Medulla oblongata (tissue), 1 donor: ENCODE results near the gene METTL13.
"Not testable (repeated sequence)": the region's sequence is repeated elsewhere in the genome, so short reads cannot be mapped to it uniquely, and the experiment has no call there.

Source experiments
- DNase-seq: peaks from one replicate; pipeline ENCODE4 v3.0.0-alpha.2; 2015; ENCODE audit errors: extremely low spot score

The METTL13 gene

GRCh38 chr1:171763764-171764163, 17.7 kb upstream of the METTL13 start:
- no peak for DNase-seq

- DNase-seq: no peak
Measured at GRCh38 chr1:171769171-171769570, 12.3 kb upstream of the METTL13 start.

- no peak for DNase-seq
Measured at GRCh38 chr1:171769754-171770153, 11.7 kb upstream of the METTL13 start.

- DNase-seq: no peak
Measured at GRCh38 chr1:171772312-171772711, 9.1 kb upstream of the METTL13 start.

GRCh38 chr1:171780583-171781175, 781 bp upstream of the METTL13 start:
- no peak for DNase-seq

DNA sequence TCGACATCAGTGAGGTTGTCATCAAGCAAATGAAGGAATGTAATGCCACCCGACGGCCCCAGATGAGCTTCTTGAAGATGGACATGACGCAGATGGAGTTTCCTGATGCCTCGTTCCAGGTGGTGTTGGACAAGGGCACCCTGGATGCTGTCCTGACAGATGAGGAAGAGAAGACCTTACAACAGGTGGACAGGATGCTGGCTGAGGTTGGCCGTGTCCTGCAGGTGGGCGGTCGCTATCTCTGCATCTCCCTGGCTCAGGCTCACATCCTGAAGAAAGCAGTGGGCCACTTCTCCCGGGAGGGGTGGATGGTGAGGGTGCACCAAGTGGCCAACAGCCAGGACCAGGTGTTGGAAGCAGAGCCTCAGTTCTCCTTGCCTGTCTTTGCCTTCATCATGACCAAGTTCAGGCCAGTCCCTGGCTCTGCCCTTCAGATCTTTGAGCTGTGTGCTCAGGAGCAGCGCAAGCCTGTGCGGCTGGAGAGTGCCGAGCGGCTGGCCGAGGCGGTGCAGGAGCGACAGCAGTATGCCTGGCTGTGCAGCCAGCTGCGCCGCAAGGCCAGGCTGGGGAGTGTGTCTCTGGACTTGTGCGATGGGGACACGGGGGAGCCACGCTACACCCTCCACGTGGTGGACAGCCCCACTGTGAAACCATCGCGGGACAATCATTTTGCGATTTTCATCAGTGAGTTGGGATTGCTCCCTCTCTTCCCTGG, 2.5 kb downstream of the METTL13 start:
- DNase-seq: no peak

DNA sequence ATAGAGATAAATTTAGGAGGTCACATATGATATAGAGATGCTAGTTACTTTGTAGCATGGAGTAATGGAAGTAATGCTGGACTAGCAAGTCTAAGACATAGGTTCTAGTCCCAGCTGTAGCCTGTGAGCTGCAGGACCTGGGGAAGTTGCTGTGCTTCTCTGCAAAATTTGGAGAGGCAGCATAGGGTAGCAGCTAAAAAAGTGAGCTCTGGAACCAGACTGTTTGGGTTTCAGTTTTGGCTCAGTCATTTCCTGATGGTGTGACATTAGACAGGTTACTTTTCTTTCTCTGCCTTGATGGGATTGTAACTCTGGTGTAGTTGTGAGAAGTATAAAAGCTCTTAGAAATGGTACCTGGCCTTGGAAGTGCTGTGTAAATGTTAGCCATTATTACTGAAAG, 3.3 kb downstream of the METTL13 start:
- no peak for DNase-seq

DNA sequence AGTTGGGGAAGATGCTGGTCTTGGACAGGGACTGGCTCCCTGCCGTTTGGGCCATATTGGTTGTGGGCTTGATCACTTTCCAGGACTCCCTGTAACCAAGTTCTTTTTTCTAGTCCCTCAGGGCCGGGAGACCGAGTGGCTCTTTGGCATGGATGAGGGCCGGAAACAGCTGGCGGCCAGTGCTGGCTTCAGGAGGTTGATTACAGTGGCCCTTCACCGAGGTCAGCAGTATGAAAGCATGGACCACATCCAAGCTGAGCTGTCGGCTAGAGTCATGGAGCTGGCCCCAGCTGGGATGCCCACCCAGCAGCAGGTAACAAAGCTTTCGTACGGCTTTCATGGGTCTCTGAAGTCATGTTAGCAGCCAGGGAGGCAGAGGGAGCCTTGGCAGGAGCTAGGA, 4.3 kb downstream of the METTL13 start:
- DNase-seq: no peak

- no peak for DNase-seq
Measured at GRCh38 chr1:171786534-171786933, 5.1 kb downstream of the METTL13 start.

DNA sequence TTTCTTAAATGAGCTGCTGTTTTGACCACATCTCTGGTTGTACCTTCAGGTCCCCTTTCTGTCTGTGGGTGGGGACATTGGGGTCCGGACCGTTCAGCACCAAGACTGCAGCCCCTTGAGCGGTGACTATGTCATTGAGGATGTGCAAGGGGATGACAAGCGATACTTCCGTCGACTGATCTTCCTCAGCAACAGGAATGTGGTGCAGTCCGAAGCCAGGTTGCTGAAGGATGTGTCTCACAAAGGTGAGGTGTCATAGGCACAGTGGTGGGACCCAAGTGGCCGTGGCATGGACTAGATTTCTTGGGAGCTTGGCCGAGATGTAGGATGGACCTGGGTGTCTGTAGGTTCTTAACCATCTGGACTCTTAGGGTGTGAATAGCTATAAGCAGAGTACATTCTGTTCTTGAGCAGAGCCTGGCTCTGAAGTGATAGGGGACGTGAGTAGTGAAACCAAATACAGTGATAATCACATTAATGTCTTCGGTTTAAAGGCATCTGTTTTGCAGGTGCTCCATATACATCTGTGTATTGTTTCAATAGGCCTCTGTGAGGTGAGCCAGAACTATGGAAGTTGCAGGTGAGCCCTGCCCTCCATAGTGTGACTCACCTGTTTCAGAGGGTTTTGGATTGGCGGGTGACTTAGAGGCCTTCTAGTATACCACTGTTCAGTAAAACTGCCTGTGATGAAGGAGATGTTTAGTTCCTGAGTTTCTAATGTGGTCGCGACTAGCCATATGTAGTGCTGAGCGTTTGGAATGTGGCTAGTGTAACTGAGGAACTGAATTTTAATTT, 6.4 kb downstream of the METTL13 start:
- DNase-seq: no peak

DNA sequence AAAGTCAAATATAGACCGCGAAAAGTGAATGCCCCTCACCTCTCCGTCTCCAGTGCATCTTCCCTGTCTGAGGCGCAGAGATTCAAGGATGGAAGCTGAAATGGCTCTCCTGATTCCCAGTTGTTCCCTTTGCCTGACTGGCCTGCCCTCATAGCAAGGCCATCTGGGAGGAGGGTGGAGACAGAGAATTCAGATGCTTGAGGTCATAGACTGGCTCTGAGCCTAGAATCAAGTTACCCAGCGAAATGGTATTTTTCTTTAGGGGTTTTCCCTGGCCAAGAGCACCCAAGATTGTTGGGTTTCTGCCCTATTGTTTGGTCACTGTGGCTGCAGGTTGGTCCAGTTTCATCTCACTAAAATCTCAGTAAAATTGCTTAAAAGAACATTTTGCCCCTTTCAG, 7.2 kb downstream of the METTL13 start:
- DNase-seq: no peak

GRCh38 chr1:171790318-171790717, 8.9 kb downstream of the METTL13 start:
- DNase-seq: no peak

DNA sequence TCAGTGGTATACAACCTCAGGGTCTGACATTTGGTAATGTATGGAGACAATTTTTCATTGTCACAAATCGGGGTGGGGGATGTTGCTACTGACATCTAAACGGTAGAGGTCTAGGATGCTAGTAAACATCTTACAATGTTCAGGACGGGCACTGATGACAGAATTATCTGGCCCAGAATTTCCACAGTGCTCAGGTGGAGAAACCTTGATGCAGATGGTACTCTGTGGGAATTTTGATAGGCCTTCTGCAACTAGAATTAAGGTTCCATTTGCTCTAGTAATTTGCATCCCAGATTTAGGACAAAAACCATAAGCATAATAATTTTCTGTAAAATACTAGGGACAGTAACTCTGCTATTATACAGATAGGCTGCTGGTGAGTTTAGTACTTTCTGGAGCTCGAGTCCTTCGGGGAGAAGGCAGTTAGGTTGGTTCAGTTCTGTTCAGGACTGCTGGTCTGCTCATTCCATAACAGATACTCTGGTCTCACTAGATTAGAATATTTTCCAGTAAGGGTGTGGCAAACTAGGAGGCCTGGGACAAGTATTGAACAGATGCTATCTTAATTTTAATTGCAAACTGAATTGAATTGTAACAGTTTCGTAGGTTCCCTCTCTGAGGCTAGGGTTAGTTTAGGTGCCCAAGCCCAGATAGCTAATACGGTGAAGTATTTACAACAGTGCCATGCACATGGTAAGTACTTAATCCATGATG, 11.4 kb downstream of the METTL13 start:
- no peak for DNase-seq

- DNase-seq: no peak
Measured at GRCh38 chr1:171793636-171794035, 12.2 kb downstream of the METTL13 start.

DNA sequence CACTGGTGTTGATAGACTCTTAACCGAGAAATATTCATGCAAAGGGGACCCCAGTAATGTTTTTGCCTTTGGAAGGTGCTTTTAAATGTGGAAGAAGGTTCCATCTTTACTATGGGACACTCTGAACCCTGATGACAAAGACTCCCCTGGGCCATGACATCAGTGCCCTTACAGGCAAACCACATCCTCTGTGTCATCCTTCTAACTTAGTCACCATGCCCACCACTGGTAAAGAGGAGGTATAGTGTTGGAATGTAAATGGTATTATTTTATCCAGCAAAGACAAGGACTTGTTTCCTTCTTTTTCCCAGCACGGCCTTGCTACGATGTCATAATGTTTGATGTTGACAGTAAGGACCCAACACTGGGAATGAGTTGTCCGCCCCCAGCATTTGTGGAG, 12.6 kb downstream of the METTL13 start:
- no peak for DNase-seq

DNA sequence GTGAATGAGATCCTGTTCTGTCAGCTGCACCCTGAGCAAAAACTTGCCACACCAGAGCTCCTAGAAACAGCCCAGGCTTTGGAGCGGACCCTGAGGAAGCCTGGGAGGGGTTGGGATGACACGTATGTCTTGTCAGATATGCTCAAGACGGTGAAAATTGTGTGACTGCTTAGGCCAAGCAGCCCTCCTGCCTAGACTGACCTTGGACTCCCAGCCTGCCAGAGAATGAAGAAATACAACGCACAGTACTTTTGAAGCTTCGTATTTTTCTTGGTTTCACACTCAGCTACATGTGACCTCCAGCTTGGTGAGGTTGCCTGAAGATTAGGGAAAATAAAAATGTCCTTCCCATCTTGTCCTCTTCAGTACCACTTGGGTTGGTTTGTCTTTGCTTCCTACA, 15.1 kb downstream of the METTL13 start:
- DNase-seq: no peak

GRCh38 chr1:171798311-171798710, 16.9 kb downstream of the METTL13 start:
- DNase-seq: no peak

DNA sequence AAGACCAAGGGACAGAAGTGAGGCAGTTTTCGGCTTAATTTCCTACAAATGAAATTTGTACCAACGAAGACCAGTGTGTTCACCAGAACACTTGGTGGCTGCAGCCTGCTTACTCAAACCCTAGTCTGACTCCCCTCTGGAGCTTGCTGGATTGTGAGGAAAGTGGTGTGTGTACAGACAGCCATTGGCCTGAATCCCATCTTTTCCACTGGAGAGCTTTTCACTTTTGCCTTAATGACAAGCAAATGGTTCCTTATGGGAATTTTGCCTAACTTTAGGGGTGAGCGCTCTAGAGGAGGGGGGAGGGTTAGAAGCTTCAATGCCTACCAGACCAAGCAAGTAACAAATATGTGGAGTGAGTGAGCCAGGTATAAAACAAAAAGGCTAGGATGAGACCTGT, 17.3 kb downstream of the METTL13 start:
- DNase-seq: no peak

DNA sequence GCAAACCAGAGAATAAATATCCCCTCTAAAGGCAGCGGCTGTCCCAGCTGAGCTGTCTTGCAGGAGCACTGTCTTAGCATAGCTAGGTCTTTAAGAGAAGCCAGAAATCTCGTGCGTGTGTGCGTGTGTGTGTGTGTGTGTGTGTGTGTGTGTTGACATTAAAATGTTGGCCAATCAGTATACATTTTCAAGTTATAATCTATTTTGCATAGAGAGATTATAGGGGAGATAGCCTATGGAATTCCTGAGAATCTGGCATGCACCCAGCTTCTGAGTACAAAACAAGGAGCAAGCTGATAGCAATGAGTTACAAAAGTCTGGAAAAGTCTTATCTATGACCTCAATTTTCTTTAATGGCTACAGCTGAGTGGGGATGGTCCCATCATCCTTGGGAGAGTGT, 17.7 kb downstream of the METTL13 start:
- no peak for DNase-seq

GRCh38 chr1:171799698-171800097, 18.2 kb downstream of the METTL13 start:
- not testable (repeated sequence) for DNase-seq

- no peak for DNase-seq
Measured at GRCh38 chr1:171800342-171800741, 18.9 kb downstream of the METTL13 start.

DNA sequence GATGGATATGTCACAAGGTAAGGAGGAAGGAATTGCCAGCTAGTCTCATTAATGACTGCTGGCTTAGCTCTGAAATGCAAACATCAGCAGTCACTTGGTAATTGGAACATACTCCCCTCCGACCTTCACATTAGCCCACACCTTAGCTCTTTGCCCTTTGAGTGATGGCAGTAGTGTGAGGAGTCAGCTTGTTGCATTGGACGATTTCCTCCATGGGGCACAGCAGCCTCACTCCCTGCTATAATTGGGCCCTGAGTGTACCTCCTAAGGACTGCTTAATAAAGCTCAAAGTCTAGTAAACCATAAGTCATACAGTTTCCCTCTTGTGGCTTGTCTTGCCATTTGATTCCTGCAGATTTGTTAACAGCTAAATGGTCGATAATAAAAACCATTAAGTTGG, 19.4 kb downstream of the METTL13 start:
- no peak for DNase-seq
